Stimulated activated CD8-positive, alpha-beta memory T cell treated with anti-CD3 and anti-CD28 coated beads, Interleukin-4, amount 100 ng/mL, for 4 hours (primary cell): ENCODE results near the gene GARNL3.

Experiments
- DNase-seq, 2 donors: peaks; one replicate each; pipeline ENCODE4 v3.0.0-alpha.2; 2020; ENCODE audit warnings: low read depth in 2 of 2, low spot score in 1 of 2

The GARNL3 gene

GRCh38 chr9:127347831-127348776, 83.5 kb downstream of the GARNL3 start:
- no peak for DNase-seq

DNA sequence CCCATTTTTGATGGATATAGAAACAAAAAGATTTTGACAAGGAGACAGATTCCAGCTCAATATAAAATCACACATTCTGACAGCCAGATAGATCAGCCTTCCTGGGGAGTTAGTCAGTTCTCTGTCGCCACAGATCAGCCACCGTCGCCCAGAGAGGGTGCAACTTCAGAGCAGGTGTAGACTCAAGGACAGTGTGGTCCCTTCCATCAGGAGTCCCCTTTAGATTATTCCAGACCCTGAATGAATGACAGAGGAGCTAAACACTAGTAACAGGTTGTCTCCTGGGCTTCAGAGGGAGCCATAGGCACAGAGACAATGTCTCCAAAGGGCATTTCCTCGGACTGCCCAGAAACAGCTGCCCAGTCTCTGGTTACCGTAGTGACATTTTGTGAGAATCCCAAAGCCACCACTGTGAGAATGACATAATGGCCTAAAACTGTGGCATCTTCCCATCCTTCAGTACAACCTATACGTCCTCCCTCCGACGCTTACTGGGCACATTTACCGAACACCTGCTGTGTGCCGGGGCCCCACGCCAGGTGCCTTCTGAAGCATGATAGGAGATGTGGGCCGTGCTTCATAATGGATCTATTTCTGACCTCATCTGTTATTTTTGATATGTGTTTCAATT, 85.0 kb downstream of the GARNL3 start:
- DNase-seq: no peak

DNA sequence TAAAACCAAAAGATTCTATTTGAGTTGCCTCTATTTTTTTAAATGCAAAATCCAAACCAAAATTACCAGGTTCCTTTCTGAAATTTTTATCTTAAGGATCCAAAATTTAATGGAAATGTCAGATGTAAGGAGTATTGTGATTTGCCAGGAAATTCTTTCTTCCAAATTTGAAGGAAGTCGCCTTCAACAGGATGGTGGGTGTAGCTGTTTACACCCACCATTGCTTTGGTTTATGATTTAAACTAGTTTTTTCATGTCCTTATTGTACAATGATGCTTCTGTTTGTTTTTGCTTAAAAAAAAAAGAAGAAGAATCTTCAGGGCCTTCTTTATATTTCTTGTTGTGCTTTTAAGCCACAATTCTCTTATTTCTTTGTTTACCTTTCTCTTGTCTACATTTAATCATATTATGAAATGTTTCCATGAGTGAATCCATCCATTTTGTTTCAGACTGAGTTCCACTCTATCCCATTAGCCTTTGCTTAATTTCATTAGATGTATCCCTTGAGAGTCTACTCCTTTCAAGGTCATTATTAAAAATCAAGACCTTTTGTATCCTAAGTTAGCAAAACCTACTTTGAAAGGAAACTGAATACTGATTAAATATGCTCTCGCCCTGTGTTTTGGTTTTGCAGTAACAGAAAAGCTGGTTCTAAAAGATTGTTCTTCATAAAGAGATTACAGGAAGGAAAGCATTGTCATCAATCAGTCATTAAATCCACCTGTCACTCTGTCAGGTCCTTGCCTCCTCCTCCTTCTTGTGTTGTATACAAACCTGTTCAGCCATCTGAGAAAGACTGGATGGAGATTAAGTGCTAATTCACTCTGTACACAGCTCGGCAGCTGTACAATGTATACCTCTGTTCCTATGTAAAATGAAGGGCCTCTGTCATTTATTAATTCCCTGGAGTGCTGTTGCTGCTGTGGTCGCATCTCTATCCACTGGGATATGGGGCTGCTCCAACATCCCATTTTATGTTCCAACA, 86.9 kb downstream of the GARNL3 start:
- DNase-seq: no peak

DNA sequence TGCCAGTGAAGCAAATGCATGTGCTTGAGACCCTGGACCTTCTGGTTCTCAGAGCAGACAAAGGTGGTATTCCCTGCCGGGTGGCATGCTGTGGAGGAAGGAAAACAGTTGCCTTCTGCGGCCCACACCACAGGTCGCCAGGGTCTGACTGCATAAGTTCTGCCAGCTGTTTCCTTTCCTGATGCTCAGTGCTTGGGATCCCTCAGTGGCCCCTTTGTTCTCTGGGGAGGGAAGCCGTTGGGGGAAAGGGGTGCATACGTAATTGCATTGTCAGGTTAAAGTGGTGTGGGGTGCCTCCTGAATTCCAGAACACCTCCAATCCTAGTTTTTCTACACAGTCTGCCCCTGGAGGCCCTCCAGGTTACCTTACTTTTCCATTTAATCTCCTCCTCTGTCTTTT, 89.3 kb downstream of the GARNL3 start:
- no peak for DNase-seq

DNA sequence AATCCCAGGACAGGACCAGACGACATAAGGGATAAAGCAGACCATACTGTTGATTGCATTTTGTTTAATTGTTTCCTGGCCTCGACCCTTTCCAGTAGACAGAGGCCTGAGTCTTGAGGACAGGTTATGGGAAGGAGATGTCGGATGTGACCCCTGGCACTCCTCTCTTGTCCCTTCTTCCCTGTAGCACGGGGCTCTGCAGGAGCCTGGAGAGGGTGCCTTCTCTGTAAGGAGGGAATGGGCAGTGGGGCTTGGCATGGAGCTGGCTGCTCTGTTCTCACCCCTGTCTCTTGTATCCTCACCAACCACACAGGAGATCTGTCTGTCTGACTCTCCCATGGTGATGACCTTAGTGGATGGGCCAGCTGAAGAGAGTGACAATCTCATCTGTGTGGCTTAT, 92.3 kb downstream of the GARNL3 start:
- DNase-seq: no peak

GRCh38 chr9:127358023-127358535, 93.5 kb downstream of the GARNL3 start:
- DNase-seq: no peak

DNA sequence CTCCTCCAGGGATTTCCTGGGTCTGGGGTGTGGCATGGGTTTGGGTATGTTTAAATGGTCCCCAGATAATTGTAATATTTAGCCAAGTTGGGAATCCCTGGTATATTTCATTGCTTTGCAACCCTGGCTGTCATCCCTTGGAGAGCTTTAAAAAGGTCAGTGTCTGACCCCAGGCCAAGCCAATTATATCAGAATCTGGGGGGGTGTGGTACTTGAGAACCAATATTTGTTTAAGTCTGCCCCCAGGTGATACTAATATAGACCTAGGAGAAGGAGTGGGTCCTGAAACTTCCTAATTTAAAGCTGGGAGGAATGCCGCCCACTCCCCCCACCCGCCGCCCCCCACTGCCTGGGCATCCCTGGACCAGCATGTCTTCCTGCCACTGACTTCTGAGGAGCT, 94.2 kb downstream of the GARNL3 start:
- DNase-seq: no peak

- no peak for DNase-seq
These were observed 95.7 kb downstream of the GARNL3 start for GRCh38 chr9:127360250-127360649.

GRCh38 chr9:127360829-127361228, 96.3 kb downstream of the GARNL3 start:
- DNase-seq: no peak

DNA sequence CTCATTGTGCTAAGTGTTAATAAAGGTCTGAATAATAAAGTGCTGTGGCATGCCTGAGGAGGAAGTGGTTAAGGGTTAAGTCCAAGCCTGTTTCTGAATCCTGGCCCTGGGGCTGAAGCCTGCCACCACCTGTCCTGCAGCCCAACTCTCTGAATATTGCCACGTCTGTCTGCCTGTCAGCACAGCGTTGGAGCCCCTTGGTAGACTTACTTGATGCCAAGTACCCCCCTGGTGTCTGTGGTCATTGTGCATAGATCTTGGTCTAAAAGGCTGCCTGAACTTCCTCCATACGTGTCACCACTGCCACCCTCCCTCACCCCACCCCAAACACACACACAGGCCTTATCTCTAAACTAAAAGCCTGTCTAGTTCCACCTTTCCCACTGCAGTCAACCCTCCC, 97.0 kb downstream of the GARNL3 start:
- DNase-seq: no peak

DNA sequence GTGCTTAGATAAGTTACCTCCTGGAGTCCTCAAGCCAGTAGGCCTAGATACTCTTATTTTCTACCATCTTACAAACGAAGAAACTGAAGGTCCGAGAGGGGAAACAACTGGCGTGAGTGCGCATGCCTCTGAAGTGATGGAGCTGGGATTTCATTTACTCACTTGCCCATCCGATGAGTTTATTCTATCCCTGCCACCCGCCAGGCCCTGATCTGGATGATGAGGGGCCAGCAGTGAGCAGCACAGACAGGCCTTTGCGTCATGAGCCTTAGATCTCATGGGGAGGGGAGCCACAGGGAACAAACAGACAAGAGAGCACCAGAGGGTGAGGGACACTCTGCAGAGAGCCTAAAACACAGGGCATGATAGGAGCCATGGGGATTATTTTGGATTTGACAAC, 98.3 kb downstream of the GARNL3 start:
- no peak for DNase-seq

GRCh38 chr9:127365461-127365860, 100.9 kb downstream of the GARNL3 start:
- DNase-seq: no peak

DNA sequence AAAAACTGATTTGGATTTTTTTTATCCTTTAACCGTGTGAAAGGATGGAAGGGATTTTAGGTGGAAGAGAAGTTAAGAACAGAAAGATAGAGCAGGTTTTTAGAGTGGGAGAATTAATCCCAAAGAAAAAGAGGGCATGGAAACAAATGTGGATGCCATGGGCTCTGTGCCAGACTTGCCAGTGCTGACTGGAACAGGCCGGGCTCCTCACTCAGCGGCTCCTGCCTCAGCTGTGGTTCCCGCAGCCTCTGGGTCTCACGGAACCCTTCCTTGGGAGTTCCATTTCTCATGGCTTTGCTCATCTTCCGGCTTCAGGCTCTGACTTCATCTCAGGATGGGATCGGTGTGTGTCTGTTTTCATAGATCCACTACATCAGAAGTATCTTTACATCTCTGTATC, 102.0 kb downstream of the GARNL3 start:
- DNase-seq: no peak

- DNase-seq: no peak
These were observed 104.4 kb downstream of the GARNL3 start for GRCh38 chr9:127368852-127369402.

GRCh38 chr9:127369428-127369827, 104.9 kb downstream of the GARNL3 start:
- no peak for DNase-seq

DNA sequence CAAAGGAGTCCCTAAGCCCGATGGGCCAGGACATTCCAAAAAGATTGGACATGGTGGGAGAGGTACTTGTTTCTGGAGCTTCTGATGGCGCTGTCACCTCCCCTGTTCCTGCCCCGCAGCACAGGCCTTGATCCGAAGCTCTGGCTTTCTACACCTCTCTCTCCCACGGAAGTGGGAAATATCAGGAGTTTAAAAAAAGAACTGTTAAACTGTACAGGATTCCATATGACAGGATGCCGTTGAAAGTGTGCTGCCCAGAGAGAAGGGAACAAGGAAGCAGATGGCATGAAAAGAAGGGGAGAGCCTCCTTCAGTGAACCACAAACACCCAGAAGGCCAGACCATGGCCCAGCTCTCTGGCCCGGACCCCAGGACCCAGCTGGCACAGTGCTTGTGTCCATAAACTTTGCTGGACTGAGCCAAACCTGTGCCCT, 105.6 kb downstream of the GARNL3 start:
- no peak for DNase-seq

DNA sequence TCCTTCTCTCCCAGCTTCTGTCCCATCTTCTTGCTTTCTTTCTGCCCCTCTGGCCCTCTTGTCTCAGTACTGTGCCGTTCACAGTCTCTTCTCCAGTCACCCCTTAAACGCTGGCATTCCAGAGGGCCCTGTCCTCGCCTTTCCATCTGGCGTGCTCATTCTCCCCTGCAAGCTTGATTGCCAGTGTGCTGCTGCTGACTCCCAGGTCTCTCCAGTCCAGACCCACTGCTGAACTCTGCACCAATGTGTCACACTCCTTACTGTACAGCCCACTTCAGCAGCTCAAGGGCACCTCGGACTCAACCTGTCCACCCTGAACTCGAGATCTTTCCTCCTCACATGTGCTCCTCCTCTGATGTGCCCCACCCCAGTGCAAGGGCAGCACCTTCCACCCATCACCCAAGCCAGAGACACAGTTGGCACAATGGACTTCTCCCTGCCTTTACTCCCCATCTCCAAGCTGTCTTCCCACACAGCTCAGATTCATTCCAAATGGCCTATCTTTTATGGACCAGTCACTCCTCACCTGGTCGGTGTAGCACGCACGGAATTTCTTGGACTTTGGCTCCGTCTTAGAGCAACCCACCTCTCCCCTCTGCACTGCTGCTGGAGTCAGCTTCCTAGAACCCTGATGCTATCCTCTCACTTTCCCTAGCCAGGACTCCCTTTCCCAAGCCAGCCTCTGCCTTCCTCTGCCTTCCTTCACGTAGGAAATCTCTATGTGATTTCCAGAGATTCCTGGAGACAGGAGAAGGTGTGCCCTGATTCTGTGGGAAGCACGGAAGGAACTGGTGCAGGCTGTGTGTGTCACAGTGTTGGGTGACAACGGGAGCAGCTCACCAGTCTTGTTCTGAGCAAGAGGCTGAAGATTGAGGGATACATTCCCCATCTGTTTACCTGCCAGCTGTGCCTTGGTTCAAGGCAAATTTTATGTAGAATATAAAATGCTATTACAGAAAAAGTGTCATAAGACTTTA, 106.4 kb downstream of the GARNL3 start:
- DNase-seq: no peak

- no peak for DNase-seq
These were observed 115.9 kb downstream of the GARNL3 start for GRCh38 chr9:127380479-127380878.

DNA sequence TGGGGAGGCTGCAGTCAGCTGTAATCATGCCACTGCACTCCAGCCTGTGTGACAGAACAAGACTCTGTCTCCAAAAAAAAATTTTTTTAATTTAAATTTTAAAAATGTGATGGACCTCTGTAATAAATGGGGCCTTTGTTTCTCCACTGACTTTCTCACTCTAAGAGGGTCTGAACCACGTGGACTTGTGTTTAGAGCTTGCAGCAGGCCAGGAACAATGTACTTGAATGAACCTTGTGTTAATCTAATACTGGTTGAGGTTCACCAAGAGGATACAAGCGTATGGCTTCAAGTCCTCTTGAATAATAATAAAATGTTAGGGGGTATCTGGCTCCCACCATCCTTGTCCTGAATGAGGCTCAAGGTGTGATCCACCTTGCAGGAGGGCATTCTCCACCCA, 118.0 kb downstream of the GARNL3 start:
- DNase-seq: no peak
